ENCODE data around the gene C1orf167. TPM values are rescaled to one million over a fixed set of nuclear protein-coding genes. Genes with fewer than 3 reads are reported as not detected.

C1orf167 gene
- total and polyA plus RNA-seq, 10 of the 15 experiments (the other 5 are each of a cell fraction or from before 2014, with no cell fraction given) = 0.17 to 0.31 TPM; not detected in 8

GRCh38 chr1:11806307-11806936 lies 44.4 kb downstream of the C1orf167 start:
- Histone ChIP-seq H2AFZ (ENCODE audit: control insufficient read depth, low read depth, low read length) (peak overlapping the region; percentile 85), H3K9me3 (replicated peaks; ENCODE audit: control insufficient read depth, insufficient read depth, low read length) (no peaks in the 10 kb centered on the region), H3K9ac (ENCODE audit: control insufficient read depth, insufficient read depth, low read length) (peak overlapping the region; percentile 79), H3K4me2 (ENCODE audit: control insufficient read depth, insufficient read depth) (peak overlapping the region; percentile 98), H3K79me2 (ENCODE audit: control insufficient read depth, insufficient read depth, low read length) (peaks cover 42% of the 10 kb centered on the region), H3K27me3 (replicated peaks in 1 of 2; ENCODE audit: control insufficient read depth in 2 of 2, insufficient read depth in 2 of 2, low read length in 1 of 2) (no peaks in the 10 kb centered on the region), H4K20me1 (ENCODE audit: control insufficient read depth, insufficient read depth) (no peaks in the 10 kb centered on the region), H3K27ac (ENCODE audit: control insufficient read depth, insufficient read depth) (peak overlapping the region; percentile 88), H3K36me3 (ENCODE audit: control insufficient read depth in 2 of 2, insufficient read depth in 2 of 2, low read length in 1 of 2) (peaks cover 0 to 15% of the 10 kb centered on the region in 2 experiments; a peak in 2 of 4 replicates), H3K4me3 (peak overlapping the region; percentile 79), H3K4me1 (ENCODE audit: control insufficient read depth, insufficient read depth, low read length) (peaks cover 11% of the 10 kb centered on the region)
- ChIA-PET SMC1A (ENCODE audit: uncharacterized antibody, unreplicated experiment) (interaction anchor here (0.9 to 1.8 kb wide), 6 partner anchors 9 to 123 kb away, joined by 3 to 8 read pairs (median 4); no protein-coding TSS in a partner anchor), RAD21 (ENCODE audit: unreplicated experiment) (interaction anchor here (0.6 to 1.5 kb wide), 5 partner anchors 8 to 142 kb away, joined by 3 to 6 read pairs (median 3); no protein-coding TSS in a partner anchor), POLR2A (interaction anchor here (0.6 to 2.5 kb wide), 13 partner anchors 8 to 533 kb away, joined by 3 to 28 read pairs (median 3); partner anchors contain the start of gene UBIAD1), CTCF (interaction anchor here (0.7 to 2.5 kb wide), 8 partner anchors 9 to 175 kb away, joined by 3 to 14 read pairs (median 5); partner anchors contain the start of gene MFN2)
- ATAC-seq (peak; percentile 65), DNase-seq (ENCODE audit: low read depth, low spot score) (no peak), FAIRE-seq (peak; percentile 31)
- 1% methylated on average over 20 of the region's 20 CpGs for WGBS (ENCODE audit: insufficient coverage, insufficient replicate concordance, low lambda C conversion rate, missing lambda C conversion rate)
- intact Hi-C loops (cut with micrococcal nuclease; ENCODE audit: unreplicated experiment) (no loop called here), in situ Hi-C loops (cut with MboI) (no loop called here)
- BruUV-seq (replicated peaks) = TSS peak; percentile 69
- no peak for TF ChIP-seq NR2C1 (IDR thresholded peaks at IDR 0.05)
- peak; percentile 39; the same call in 1 of the 2 replicates for TF ChIP-seq ZNF687 (IDR thresholded peaks at IDR 0.05)
- peak; percentile 85 for TF ChIP-seq BMI1 (IDR thresholded peaks at IDR 0.05; ENCODE audit: borderline replicate concordance)
- peak; percentile 12 for TF ChIP-seq SKIL (IDR thresholded peaks at IDR 0.05; ENCODE audit: low read depth, poor library complexity, severe bottlenecking)
- peak; percentile 58 for TF ChIP-seq MEF2B (IDR thresholded peaks at IDR 0.05; ENCODE audit: partially characterized antibody, poor library complexity, severe bottlenecking)
- TF ChIP-seq MYC (IDR thresholded peaks at IDR 0.05; ENCODE audit: insufficient read depth, insufficient read length, insufficient replicate concordance, low read length, severe bottlenecking) = no peak
- TF ChIP-seq RAD51 (IDR thresholded peaks at IDR 0.05) = no peak
- TF ChIP-seq PKNOX1 (IDR thresholded peaks at IDR 0.05) = no peak
- TF ChIP-seq IKZF2 (IDR thresholded peaks at IDR 0.05) = 0 out of 4 replicates have a peak, but pooled peaks of 1 of the 2 experiments have one; percentile 8
- TF ChIP-seq IRF5 (IDR thresholded peaks at IDR 0.05; ENCODE audit: borderline replicate concordance) = no peak
- TF ChIP-seq TCF3 (IDR thresholded peaks at IDR 0.05; ENCODE audit: borderline replicate concordance, insufficient read depth, low read depth, low read length) = 0 out of 2 replicates have a peak, but pooled peaks have one; percentile 55
- 0 out of 2 replicates have a peak, but pooled peaks have one; percentile 44 for TF ChIP-seq MYB (IDR thresholded peaks at IDR 0.05; ENCODE audit: borderline replicate concordance, low read depth, low read length)
- no peak for TF ChIP-seq NFIC (IDR thresholded peaks at IDR 0.05; ENCODE audit: low read depth, low read length)
